PC-3 (cell line): Measurements from ENCODE around the gene MTHFD1. TPM values are rescaled to one million over a fixed set of nuclear protein-coding genes. Genes with fewer than 3 reads are reported as not detected.

Source experiments
- ATAC-seq: fragments of 200-7000 bp; cut with Tn5 transposase; 2 replicates; pipeline ENCODE4 v1.9.1; 2020; ENCODE audit warnings: mild to moderate bottlenecking, moderate library complexity
- Bru-seq: library from RNA; stranded (reverse); fragments of 400-500 nt; gene quantifications from one replicate; lab custom pipeline; 2021; lab: Mats Ljungman, UMichigan
- BruChase-seq, 2 experiments: library from RNA; stranded (reverse); fragments of 400-500 nt; gene quantifications; one replicate each; lab custom pipeline; 2021; lab: Mats Ljungman, UMichigan
- BruUV-seq: library from RNA; stranded (reverse); fragments of 400-500 nt; replicated peaks from 2 replicates; lab custom pipeline; 2021; lab: Mats Ljungman, UMichigan
- CTCF ChIA-PET: fragments of 300-600 bp; sonication (Branson Sonifier 250); formaldehyde crosslinking; loops from one replicate; lab custom pipeline; 2022; ENCODE audit warnings: antibody characterized with exemption; lab: Charles Lee
- POLR2A ChIA-PET: fragments of 300-600 bp; sonication (Branson Sonifier 250); formaldehyde crosslinking; loops from one replicate; lab custom pipeline; 2022; ENCODE audit warnings: antibody characterized with exemption; ENCODE audit not compliant: unreplicated experiment; lab: Charles Lee
- DNase-seq: peaks from one replicate; pipeline ENCODE4 v3.0.0-alpha.2; 2015
- H2AFZ ChIP-seq: fragments of 300-600 bp; sonication (generic); 2 replicates; pipeline ENCODE4 v1.6.0; 2016; ENCODE audit warnings: antibody characterized with exemption, low read length
- H3F3A ChIP-seq: fragments of 300-600 bp; sonication (generic); one replicate; pipeline ENCODE4 v1.6.0; 2017; ENCODE audit warnings: antibody characterized with exemption, low read length, control low read depth, mild to moderate bottlenecking; ENCODE audit not compliant: unreplicated experiment
- H3K27ac ChIP-seq: fragments of 300-600 bp; sonication (generic); 2 replicates; pipeline ENCODE4 v1.5.1; 2016; ENCODE audit warnings: mild to moderate bottlenecking, low read length
- H3K27me3 ChIP-seq: fragments of 300-600 bp; sonication (generic); 2 replicates; pipeline ENCODE4 v1.6.1; 2016; ENCODE audit warnings: low read length, mixed read lengths
- H3K36me3 ChIP-seq: fragments of 300-600 bp; sonication (generic); 2 replicates; pipeline ENCODE4 v1.6.1; 2016; ENCODE audit warnings: low read depth, mixed run types, low read length, mixed read lengths
- H3K4me1 ChIP-seq: fragments of 300-600 bp; sonication (generic); 2 replicates; pipeline ENCODE4 v1.5.1; 2016; ENCODE audit warnings: low read length; ENCODE audit not compliant: insufficient read depth
- H3K4me2 ChIP-seq: fragments of 300-600 bp; sonication (generic); 2 replicates; pipeline ENCODE4 v1.6.0; 2016; ENCODE audit warnings: low read length
- H3K4me3 ChIP-seq: fragments of 300-600 bp; sonication (generic); 2 replicates; pipeline ENCODE4 v1.5.1; 2016; ENCODE audit warnings: mild to moderate bottlenecking, low read length, mixed read lengths
- H3K79me2 ChIP-seq: fragments of 300-600 bp; sonication (generic); 2 replicates; pipeline ENCODE4 v1.6.1; 2017; ENCODE audit warnings: low read length, mixed read lengths
- H3K9ac ChIP-seq: fragments of 300-600 bp; sonication (generic); 2 replicates; pipeline ENCODE4 v1.6.0; 2016; ENCODE audit warnings: mild to moderate bottlenecking, low read length
- H3K9me2 ChIP-seq: fragments of 300-600 bp; sonication (generic); replicated peaks from 2 replicates; pipeline ENCODE4 v1.6.1; 2016; ENCODE audit warnings: mixed run types, low read length, mixed read lengths
- H3K9me3 ChIP-seq: fragments of 300-600 bp; sonication (generic); 2 replicates; pipeline ENCODE4 v1.6.1; 2016; ENCODE audit warnings: low read length, mixed read lengths
- H4K20me1 ChIP-seq: fragments of 300-600 bp; sonication (generic); 2 replicates; pipeline ENCODE4 v1.6.1; 2016; ENCODE audit warnings: low read length, mixed read lengths
- EZH2 ChIP-seq: fragments of 300-600 bp; sonication (generic); IDR thresholded peaks from one replicate; pipeline ENCODE4 v1.6.1; 2017; ENCODE audit warnings: antibody characterized with exemption, mild to moderate bottlenecking, low read length; ENCODE audit not compliant: unreplicated experiment
- EZH2phosphoT487 ChIP-seq: fragments of 300-600 bp; sonication (generic); IDR thresholded peaks from 2 replicates; pipeline ENCODE4 v1.6.1; 2018; ENCODE audit warnings: mild to moderate bottlenecking, antibody characterized with exemption, low read length, borderline replicate concordance
- intact Hi-C: fragments of 100-400 bp; cut with micrococcal nuclease; formaldehyde crosslinking; loops from 2 replicates; pipeline ENCODE4 v1.9.0; 2023
- long read RNA-seq: library from polyadenylated mRNA; unstranded; transcript quantifications from one replicate; pipeline ENCODE4 v2.0.0, GENCODE V29; 2021; ENCODE audit not compliant: unreplicated experiment
- total RNA-seq: library from RNA; depleted of rRNA; stranded (reverse); fragments of >200 nt; gene quantifications from 2 replicates; pipeline ENCODE4 v1.2.3, GENCODE V29; 2014; rRNA removed
- TF ChIP-seq, protein P1 (sequence below): fragments of 300-600 bp; sonication (generic); conservative IDR thresholded peaks from 2 replicates; pipeline ENCODE4 v1.5.1; 2017; ENCODE audit warnings: antibody characterized with exemption, low read depth, mild to moderate bottlenecking, low read length

The MTHFD1 gene
- total RNA-seq (89.3 and 103 TPM in 2 replicates), Bru-seq, nascent RNA (percentile 84 among the genes with signal in this experiment), BruChase-seq, experiment 1, labeled RNA remaining after a 6-hour chase (percentile 85 among the genes with signal in this experiment), BruChase-seq, experiment 2, labeled RNA remaining after a 2-hour chase (percentile 81 among the genes with signal in this experiment)
- long read RNA-seq, full-length matches to known transcripts = 299 of 382 reads
- long read RNA-seq, partial matches to known transcripts = 31 of 382 reads
- long read RNA-seq, other reads (novel, unspliced or antisense) = 52 of 382 reads

DNA sequence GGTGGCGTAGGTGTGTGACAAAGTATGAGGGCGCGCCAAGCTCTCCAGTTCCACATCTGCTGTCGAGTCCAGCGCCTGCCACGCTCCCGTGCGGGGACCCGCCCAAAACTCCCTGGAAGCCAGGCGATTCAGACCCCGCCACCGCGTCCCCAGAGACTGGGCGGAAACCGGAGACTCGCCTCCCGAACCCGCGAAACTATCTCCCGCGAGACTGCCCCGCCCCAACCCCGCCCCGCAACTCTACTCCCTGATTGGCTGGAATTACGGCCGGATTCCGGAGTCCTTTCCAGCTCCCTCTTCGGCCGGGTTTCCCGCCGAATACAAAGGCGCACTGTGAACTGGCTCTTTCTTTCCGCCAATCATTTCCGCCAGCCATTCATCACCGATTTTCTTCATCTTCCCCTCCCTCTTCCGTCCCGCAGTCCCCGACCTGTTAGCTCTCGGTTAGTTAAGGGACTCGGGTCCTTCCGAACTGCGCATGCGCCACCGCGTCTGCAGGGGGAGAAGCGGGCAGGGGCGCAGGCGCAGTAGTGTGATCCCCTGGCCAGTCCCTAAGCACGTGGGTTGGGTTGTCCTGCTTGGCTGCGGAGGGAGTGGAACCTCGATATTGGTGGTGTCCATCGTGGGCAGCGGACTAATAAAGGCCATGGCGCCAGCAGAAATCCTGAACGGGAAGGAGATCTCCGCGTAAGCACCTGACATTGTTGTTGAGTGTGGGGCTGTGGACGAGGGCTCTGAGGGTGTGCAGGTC lies at the start of gene MTHFD1:
MTHFD1 (plus strand) TSS at position 572 of the 751 bp plus-strand sequence; CDS start at position 647, 75 bp downstream.
- no peaks in the 10 kb centered on the region for H3K9me2 ChIP-seq
- ATAC-seq (peak; percentile 84), DNase-seq (peak; percentile 99)
- H3K36me3 ChIP-seq = peaks cover 12% of the 10 kb centered on the region
- no TSS peak for BruUV-seq
- peak within 1 kb of the TSS; percentile 92 for H3K9ac ChIP-seq
- intact Hi-C loops = loop anchor here (1.0 to 5.0 kb wide), 3 partner anchors 50 to 113 kb away; partner anchors contain the start of gene AKAP5
- H3K27ac ChIP-seq = peak within 1 kb of the TSS; percentile 48
- CTCF ChIA-PET = interaction anchor here (0.6 to 0.9 kb wide), 5 partner anchors 42 to 509 kb away, joined by 3 to 8 read pairs (median 5); no protein-coding TSS in a partner anchor
- TF ChIP-seq, protein P1, sequence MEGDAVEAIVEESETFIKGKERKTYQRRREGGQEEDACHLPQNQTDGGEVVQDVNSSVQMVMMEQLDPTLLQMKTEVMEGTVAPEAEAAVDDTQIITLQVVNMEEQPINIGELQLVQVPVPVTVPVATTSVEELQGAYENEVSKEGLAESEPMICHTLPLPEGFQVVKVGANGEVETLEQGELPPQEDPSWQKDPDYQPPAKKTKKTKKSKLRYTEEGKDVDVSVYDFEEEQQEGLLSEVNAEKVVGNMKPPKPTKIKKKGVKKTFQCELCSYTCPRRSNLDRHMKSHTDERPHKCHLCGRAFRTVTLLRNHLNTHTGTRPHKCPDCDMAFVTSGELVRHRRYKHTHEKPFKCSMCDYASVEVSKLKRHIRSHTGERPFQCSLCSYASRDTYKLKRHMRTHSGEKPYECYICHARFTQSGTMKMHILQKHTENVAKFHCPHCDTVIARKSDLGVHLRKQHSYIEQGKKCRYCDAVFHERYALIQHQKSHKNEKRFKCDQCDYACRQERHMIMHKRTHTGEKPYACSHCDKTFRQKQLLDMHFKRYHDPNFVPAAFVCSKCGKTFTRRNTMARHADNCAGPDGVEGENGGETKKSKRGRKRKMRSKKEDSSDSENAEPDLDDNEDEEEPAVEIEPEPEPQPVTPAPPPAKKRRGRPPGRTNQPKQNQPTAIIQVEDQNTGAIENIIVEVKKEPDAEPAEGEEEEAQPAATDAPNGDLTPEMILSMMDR = no peak
- TF ChIP-seq EZH2phosphoT487 (no peak), EZH2 (no peak)
- no peaks in the 10 kb centered on the region for H3F3A ChIP-seq
- H3K9me3 ChIP-seq = no peaks in the 10 kb centered on the region
- no peaks in the 10 kb centered on the region for H4K20me1 ChIP-seq
- POLR2A ChIA-PET = interaction anchor here (0.5 to 1.0 kb wide), 15 partner anchors 9 to 1140 kb away, joined by 3 to 20 read pairs (median 3); partner anchors contain the start of gene HSPA2
- H3K4me3 ChIP-seq = peak within 1 kb of the TSS; percentile 80
- peak within 1 kb of the TSS; percentile 93 for H3K4me2 ChIP-seq
- H3K4me1 ChIP-seq = peaks cover 11% of the 10 kb centered on the region; the same call in 1 of the 2 replicates
- H3K79me2 ChIP-seq = peaks cover 60% of the 10 kb centered on the region
- peak within 1 kb of the TSS; percentile 82 for H2AFZ ChIP-seq
- no peaks in the 10 kb centered on the region for H3K27me3 ChIP-seq

DNA sequence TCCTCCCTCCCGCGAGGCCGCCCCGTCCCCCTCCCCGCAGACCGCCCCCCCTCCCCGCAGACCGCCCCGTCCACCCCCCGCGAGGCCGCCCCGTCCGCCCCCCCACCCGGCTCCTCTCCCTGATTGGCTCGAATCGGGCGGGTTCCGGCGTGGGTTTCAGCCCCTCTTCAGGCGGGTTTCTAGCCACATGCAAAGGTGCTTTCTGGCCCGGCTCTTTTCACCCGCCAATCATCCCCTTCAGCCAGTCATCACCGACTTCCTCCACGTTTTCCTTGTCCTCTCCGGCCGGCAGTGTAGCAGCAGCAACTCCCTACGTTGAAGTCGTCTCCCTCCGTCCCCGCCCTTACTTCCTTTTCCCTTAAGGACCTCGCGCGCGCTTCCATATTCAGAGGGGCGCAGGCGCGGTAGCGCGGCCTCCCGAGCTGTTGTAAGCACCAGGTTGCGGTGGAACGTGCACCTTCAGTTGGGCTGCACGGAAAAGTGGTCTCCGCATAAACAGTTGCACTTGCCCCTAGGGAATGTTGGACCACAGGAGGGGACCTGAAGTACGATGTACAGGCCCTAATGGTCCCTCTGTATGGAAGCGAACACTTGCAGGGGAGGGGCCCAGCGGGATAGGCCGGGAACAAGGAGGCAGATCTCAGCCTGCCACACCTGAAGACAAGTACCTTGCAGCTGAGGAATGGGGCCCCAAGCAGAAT lies 49.4 kb upstream of the MTHFD1 start:
- Histone ChIP-seq H3K79me2 (peaks cover 20% of the 10 kb centered on the region), H3K36me3 (no peaks in the 10 kb centered on the region), H3K4me1 (peaks cover 22% of the 10 kb centered on the region), H3F3A (no peaks in the 10 kb centered on the region), H3K27ac (peak overlapping the region; percentile 79), H3K4me3 (peak overlapping the region; percentile 90), H3K9me2 (no peaks in the 10 kb centered on the region), H4K20me1 (no peaks in the 10 kb centered on the region), H2AFZ (peak overlapping the region; percentile 98), H3K9me3 (peaks cover 12% of the 10 kb centered on the region), H3K4me2 (peak overlapping the region; percentile 98), H3K9ac (peak overlapping the region; percentile 97), H3K27me3 (no peaks in the 10 kb centered on the region)
- DNase-seq (peak; percentile 98), ATAC-seq (peak; percentile 90)
- POLR2A ChIA-PET = no interaction called here
- BruUV-seq = no TSS peak
- intact Hi-C loops = loop anchor here (1.0 to 2.0 kb wide), 3 partner anchors 50 to 128 kb away; partner anchors contain the start of gene MTHFD1
- CTCF ChIA-PET = interaction anchor here (0.7 to 1.1 kb wide), 2 partner anchors 198 to 201 kb away, joined by 4 read pairs; no protein-coding TSS in a partner anchor
- no peak for TF ChIP-seq EZH2phosphoT487
- TF ChIP-seq, protein P1 = no peak
- no peak for TF ChIP-seq EZH2
